Glutamatergic neuron (in vitro differentiated cells): Measurements from ENCODE around the gene SSC4D. TPM values are rescaled to one million over a fixed set of nuclear protein-coding genes. Genes with fewer than 3 reads are reported as not detected.
"Not testable (repeated sequence)": the region's sequence is repeated elsewhere in the genome, so short reads cannot be mapped to it uniquely, and the experiment has no call there.

Experiments
- DNase-seq: peaks from one replicate; pipeline ENCODE4 v3.0.0; 2022
- H3K27ac Mint-ChIP-seq: one replicate; pipeline ENCODE4 v1.8.0; 2020; ENCODE audit warnings: mild to moderate bottlenecking, mixed read lengths, inconsistent platforms; ENCODE audit not compliant: unreplicated experiment
- H3K27me3 Mint-ChIP-seq: one replicate; pipeline ENCODE4 v1.8.0; 2020; ENCODE audit warnings: mild to moderate bottlenecking, moderate library complexity, mixed read lengths, inconsistent platforms; ENCODE audit not compliant: unreplicated experiment
- H3K36me3 Mint-ChIP-seq: one replicate; pipeline ENCODE4 v1.8.0; 2020; ENCODE audit warnings: mild to moderate bottlenecking, mixed read lengths, inconsistent platforms; ENCODE audit not compliant: unreplicated experiment
- H3K4me1 Mint-ChIP-seq: one replicate; pipeline ENCODE4 v1.8.0; 2020; ENCODE audit warnings: mild to moderate bottlenecking, low read depth, mixed read lengths, inconsistent platforms; ENCODE audit not compliant: unreplicated experiment
- H3K4me3 Mint-ChIP-seq: one replicate; pipeline ENCODE4 v1.8.0; 2020; ENCODE audit warnings: mild to moderate bottlenecking, mixed read lengths, inconsistent platforms; ENCODE audit not compliant: unreplicated experiment
- H3K9me3 Mint-ChIP-seq: one replicate; pipeline ENCODE4 v1.8.0; 2020; ENCODE audit warnings: mild to moderate bottlenecking, moderate library complexity, mixed read lengths, inconsistent platforms; ENCODE audit not compliant: unreplicated experiment
- CTCF ChIP-seq: fragments of 200-600 bp; sonication (generic); IDR thresholded peaks from one replicate; pipeline ENCODE4 v1.5.0; 2021; ENCODE audit not compliant: partially characterized antibody, unreplicated experiment
- total RNA-seq: library from RNA; stranded (reverse); fragmentation: NEBNext Ultra II Directional; extraction: Animal tissue kit (Norgen Biotek cat#: 25700); gene quantifications from one replicate; pipeline ENCODE4 v1.2.1, GENCODE V29; 2021; ENCODE audit not compliant: unreplicated experiment

SSC4D gene
- total RNA-seq, 1 donor from 2014 or later, result 6.1 TPM

GRCh38 chr7:76397409-76398183 lies 11.9 kb downstream of the SSC4D start:
- peak overlapping the region; percentile 7 for H3K4me3 Mint-ChIP-seq
- H3K27me3 Mint-ChIP-seq, result peaks cover 3% of the 10 kb centered on the region
- no peaks in the 10 kb centered on the region for H3K36me3 Mint-ChIP-seq
- no peak overlapping the region for H3K27ac Mint-ChIP-seq
- H3K9me3 Mint-ChIP-seq, result peaks cover 8% of the 10 kb centered on the region
- peaks cover 13% of the 10 kb centered on the region for H3K4me1 Mint-ChIP-seq
- DNase-seq, result peak; percentile 69
- no peak for TF ChIP-seq CTCF

DNA sequence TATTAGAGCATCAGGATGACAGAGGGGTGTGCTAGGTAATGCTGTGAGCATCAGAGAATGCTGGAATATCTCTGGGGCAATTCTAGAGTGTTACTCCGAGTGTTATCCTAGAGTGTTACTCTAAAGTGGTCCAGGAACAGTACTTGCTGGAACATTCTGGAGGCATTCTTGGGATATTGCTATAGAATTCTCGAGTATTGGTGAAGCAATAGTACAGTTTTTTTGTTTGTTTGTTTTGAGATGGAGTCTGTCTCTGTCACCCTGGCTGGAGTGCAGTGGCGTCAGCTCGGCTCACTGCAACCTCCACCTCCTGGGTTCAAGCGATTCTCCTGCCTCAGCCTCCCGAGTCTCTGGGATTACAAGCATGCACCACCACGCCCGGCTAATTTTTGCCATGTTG lies 12.6 kb downstream of the SSC4D start:
- no peak for TF ChIP-seq CTCF
- H3K27ac Mint-ChIP-seq, result no peak overlapping the region
- no peak for DNase-seq

GRCh38 chr7:76395965-76396726 lies 13.4 kb downstream of the SSC4D start:
- no peak for TF ChIP-seq CTCF
- Mint-ChIP-seq H3K27ac (peak overlapping the region; percentile 52), H3K4me3 (no peak overlapping the region), H3K9me3 (peaks cover 7% of the 10 kb centered on the region), H3K4me1 (peaks cover 13% of the 10 kb centered on the region), H3K27me3 (peaks cover 3% of the 10 kb centered on the region), H3K36me3 (no peaks in the 10 kb centered on the region)
- no peak for DNase-seq

More for the DNA sequence above, 12.6 kb downstream of the SSC4D start:
- Mint-ChIP-seq H3K27me3 (peaks cover 3% of the 10 kb centered on the region), H3K4me1 (peaks cover 13% of the 10 kb centered on the region), H3K9me3 (peaks cover 8% of the 10 kb centered on the region), H3K36me3 (no peaks in the 10 kb centered on the region), H3K4me3 (no peak overlapping the region)

DNA sequence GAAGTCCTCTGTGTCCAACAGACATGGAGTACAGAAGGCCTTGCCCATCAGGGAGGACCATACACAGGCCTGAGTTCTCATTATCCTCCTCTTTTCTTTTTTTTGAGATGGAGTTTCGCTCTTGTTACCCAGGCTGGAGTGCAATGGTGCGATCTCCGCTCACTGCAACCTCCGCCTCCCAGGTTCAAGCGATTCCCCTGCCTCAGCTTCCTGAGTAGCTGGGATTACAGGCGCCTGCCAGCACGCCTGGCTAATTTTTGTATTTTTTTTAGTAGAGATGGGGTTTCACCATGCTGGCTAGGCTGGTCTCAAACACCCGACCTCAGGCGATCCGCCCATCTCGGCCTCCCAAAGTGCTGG lies 13.9 kb downstream of the SSC4D start:
- H3K27ac Mint-ChIP-seq, result peak overlapping the region; percentile 79
- H3K4me1 Mint-ChIP-seq, result peaks cover 13% of the 10 kb centered on the region
- not testable (repeated sequence) for H3K27me3 Mint-ChIP-seq, H3K4me3 Mint-ChIP-seq, H3K36me3 Mint-ChIP-seq, H3K9me3 Mint-ChIP-seq, DNase-seq

GRCh38 chr7:76394957-76395356 lies 14.5 kb downstream of the SSC4D start:
- Mint-ChIP-seq H3K27me3 (peaks cover 3% of the 10 kb centered on the region), H3K4me1 (peaks cover 13% of the 10 kb centered on the region), H3K4me3 (peak overlapping the region; percentile 42), H3K27ac (peak overlapping the region; percentile 79), H3K9me3 (peaks cover 5% of the 10 kb centered on the region), H3K36me3 (no peaks in the 10 kb centered on the region)
- TF ChIP-seq CTCF, result no peak
- peak; percentile 28 for DNase-seq
